Measurements from ENCODE around the gene P2RX1. TPM values are rescaled to one million over a fixed set of nuclear protein-coding genes. Genes with fewer than 3 reads are reported as not detected.

P2RX1 gene
- total and polyA plus RNA-seq, 7 donors: 0.46 to 55.9 (median 4.3) TPM

DNA sequence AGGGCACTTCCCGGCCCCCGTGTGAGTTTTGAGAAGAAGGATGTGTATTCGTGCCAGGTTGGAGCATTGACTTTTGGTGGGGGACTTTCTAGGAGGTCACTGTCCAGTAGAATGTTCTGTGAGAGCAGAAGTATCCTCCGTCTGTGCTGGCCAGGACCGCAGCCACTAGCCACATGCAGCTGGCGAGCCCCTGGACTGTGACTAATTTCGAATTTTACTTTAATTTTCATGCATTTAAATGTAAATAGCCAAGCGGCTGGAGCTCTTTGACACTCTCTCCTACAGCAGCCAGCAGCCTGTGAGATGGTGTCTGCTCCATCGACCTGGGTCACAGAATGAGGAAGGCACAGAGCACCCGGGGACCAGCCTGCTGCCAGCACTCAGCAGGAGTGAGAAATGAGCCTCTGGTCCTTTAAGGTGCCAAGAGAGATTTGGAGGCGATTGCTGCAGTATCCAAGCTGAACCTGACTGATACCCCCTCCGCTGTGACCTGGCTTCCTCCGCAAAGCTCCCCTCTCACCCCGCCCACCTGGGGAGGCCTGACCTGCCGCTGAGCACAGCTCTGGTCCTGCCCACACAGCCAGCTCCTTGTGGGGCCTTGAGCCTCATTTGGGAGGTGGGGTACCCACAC lies 40.2 kb upstream of the P2RX1 start:
- TF ChIP-seq EP300 (IDR thresholded peaks at IDR 0.05): no peak
- TF ChIP-seq, protein P1, sequence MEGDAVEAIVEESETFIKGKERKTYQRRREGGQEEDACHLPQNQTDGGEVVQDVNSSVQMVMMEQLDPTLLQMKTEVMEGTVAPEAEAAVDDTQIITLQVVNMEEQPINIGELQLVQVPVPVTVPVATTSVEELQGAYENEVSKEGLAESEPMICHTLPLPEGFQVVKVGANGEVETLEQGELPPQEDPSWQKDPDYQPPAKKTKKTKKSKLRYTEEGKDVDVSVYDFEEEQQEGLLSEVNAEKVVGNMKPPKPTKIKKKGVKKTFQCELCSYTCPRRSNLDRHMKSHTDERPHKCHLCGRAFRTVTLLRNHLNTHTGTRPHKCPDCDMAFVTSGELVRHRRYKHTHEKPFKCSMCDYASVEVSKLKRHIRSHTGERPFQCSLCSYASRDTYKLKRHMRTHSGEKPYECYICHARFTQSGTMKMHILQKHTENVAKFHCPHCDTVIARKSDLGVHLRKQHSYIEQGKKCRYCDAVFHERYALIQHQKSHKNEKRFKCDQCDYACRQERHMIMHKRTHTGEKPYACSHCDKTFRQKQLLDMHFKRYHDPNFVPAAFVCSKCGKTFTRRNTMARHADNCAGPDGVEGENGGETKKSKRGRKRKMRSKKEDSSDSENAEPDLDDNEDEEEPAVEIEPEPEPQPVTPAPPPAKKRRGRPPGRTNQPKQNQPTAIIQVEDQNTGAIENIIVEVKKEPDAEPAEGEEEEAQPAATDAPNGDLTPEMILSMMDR (IDR thresholded peaks at IDR 0.05): no peak
- no peak for TF ChIP-seq POLR2A (IDR thresholded peaks at IDR 0.05)
- TF ChIP-seq POLR2AphosphoS5 (IDR thresholded peaks at IDR 0.05): no peak
- intact Hi-C loops (cut with DNase I): no loop called here
- Histone ChIP-seq H3K4me3 (no peak overlapping the region), H3K9me3 (no peaks in the 10 kb centered on the region), H3K4me1 (peaks cover 0 to 10% (median 4%) of the 10 kb centered on the region in 4 donors), H3K27me3 (peaks cover 0 to 6% (median 3%) of the 10 kb centered on the region in 3 donors), H3K27ac (no peak overlapping the region), H3K36me3 (no peaks in the 10 kb centered on the region)
- DNase-seq: no peak
- 73 to 82% methylated on average over 15 of the region's 15 CpGs for WGBS, 2 donors

DNA sequence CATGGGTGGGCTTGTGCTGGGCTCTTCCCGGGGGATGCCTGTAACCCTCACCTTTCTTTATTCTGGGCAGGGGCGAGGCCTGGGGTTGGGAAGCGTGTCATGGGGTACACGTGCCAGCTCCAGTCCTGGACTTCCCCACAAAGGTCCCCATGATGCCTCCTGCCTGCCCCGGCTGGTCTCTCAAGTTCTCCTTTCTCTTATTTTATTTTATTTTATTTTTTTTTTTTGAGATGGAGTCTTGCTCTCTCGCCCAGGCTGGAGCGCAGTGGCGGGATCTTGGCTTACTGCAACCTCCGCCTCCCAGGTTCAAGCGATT lies 39.4 kb upstream of the P2RX1 start:
- DNase-seq: no peak
- Histone ChIP-seq H3K9me3 (no peaks in the 10 kb centered on the region), H3K27me3 (no peaks in the 10 kb centered on the region), H3K27ac (no peak overlapping the region), H3K4me3 (no peak overlapping the region), H3K4me1 (peaks cover 0 to 10% (median 4%) of the 10 kb centered on the region in 4 donors), H3K36me3 (no peaks in the 10 kb centered on the region)
- intact Hi-C loops (cut with DNase I): no loop called here
- 88% methylated on average over 10 of the region's 10 CpGs for WGBS, 2 donors
- no peak for TF ChIP-seq POLR2A (IDR thresholded peaks at IDR 0.05)
- TF ChIP-seq EP300 (IDR thresholded peaks at IDR 0.05): no peak

DNA sequence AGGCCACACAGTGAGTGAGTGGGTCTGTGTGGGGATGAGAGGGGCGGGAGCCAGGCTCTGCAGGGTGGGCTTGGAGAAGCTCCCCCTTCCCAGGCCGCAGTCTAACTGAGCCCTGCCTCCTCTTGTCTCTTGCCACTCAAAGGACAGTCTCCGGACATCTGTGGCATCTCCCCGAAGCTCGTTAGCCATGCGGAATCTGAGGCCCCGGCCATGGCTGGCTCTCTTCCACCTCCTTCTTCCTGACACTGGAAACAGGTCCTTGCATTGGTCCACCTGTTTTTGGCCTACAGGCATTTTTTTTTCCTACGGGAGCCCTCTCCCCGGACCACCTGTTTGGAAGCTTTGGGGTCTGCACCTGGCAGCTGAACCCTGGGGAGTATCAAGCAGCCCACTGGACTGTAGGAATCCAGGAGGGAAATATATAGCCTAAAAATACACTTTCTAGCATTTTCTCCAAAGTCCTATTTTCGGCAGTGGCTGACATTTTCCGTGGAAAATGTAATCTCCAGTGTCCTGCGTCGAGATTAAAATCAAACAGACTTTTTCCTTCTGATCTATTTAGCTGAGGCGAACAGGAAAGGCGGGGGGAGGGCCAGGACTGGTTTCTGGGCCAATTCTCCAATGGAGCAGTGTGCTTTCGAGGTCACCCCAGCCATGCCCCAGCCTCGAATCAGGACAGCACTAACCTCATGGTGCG lies 38.9 kb upstream of the P2RX1 start:
- H3K4me1 ChIP-seq: peaks cover 0 to 10% (median 4%) of the 10 kb centered on the region in 4 donors
- no peak overlapping the region for H3K27ac ChIP-seq
- no peaks in the 10 kb centered on the region for H3K9me3 ChIP-seq
- H3K27me3 ChIP-seq: no peaks in the 10 kb centered on the region
- no peak for TF ChIP-seq EP300 (IDR thresholded peaks at IDR 0.05)
- TF ChIP-seq POLR2A (IDR thresholded peaks at IDR 0.05): no peak
- TF ChIP-seq, protein P1 (IDR thresholded peaks at IDR 0.05): no peak
- DNase-seq: no peak
- no peak overlapping the region for H3K4me3 ChIP-seq
- H3K36me3 ChIP-seq: no peaks in the 10 kb centered on the region
- WGBS, 2 donors: 84 to 90% methylated on average over 18 of the region's 18 CpGs
- intact Hi-C loops (cut with DNase I): no loop called here

DNA sequence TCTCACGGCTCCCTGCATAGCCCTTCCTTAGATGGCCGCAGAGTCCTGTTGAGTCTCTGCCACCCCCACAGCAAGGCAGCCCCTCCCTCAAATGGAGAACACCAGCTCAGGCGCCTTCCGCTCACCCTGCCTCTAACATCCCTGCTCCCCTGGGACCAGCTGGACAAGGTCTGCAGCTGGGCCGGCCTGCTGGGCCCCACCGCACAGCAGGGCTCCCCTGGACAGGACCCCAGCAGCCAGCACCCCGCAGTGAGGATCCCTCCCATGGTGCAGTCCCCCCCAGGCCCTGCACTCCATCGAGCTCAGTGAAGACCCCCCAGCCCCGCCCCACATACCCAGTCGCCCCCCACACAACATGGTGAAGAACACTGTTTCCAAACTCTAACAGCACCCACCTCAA lies 37.8 kb upstream of the P2RX1 start:
- intact Hi-C loops (cut with DNase I): no loop called here

DNA sequence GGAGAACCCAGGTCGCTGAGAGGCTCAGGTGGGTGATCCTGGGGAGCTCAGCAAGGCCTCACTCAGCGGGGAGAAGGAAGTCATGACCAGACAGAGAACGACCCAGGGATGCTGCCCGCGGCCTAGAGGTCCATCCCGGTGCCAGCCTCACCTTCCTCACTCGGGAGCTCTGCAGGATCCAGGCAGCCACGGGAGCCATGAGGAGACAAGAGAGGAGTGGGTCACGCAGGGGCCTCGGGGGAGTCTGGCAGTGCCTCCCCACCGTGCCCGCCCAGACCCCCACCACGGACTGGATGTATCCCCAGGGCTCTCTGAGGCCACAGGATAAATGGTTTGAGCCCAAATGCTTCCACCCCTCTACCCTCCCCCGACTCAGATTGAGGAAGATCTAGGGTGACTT lies 37.3 kb upstream of the P2RX1 start:
- Histone ChIP-seq H3K27ac (no peak overlapping the region), H3K27me3 (no peaks in the 10 kb centered on the region), H3K4me3 (no peak overlapping the region), H3K4me1 (no peaks in the 10 kb centered on the region), H3K36me3 (no peaks in the 10 kb centered on the region), H3K9me3 (no peaks in the 10 kb centered on the region)
- no peak for TF ChIP-seq POLR2A (IDR thresholded peaks at IDR 0.05)
- TF ChIP-seq, protein P1 (IDR thresholded peaks at IDR 0.05): no peak
- TF ChIP-seq POLR2AphosphoS5 (IDR thresholded peaks at IDR 0.05): no peak
- no peak for TF ChIP-seq EP300 (IDR thresholded peaks at IDR 0.05)
- WGBS, 2 donors: 92 to 96% methylated on average over 14 of the region's 14 CpGs
- intact Hi-C loops (cut with DNase I): no loop called here
- DNase-seq: no peak

More for the DNA sequence above, 37.8 kb upstream of the P2RX1 start:
- no peak overlapping the region for H3K4me3 ChIP-seq
- H3K27me3 ChIP-seq: no peaks in the 10 kb centered on the region
- H3K9me3 ChIP-seq: no peaks in the 10 kb centered on the region
- TF ChIP-seq POLR2AphosphoS5 (IDR thresholded peaks at IDR 0.05): no peak
- no peak for TF ChIP-seq EP300 (IDR thresholded peaks at IDR 0.05)
- TF ChIP-seq, protein P1 (IDR thresholded peaks at IDR 0.05): no peak
- no peak for TF ChIP-seq POLR2A (IDR thresholded peaks at IDR 0.05)
- peaks cover 0 to 1% (median 0%) of the 10 kb centered on the region in 4 donors for H3K4me1 ChIP-seq
- 93 to 95% methylated on average over 10 of the region's 10 CpGs for WGBS, 2 donors
- DNase-seq: no peak
- no peaks in the 10 kb centered on the region for H3K36me3 ChIP-seq
- H3K27ac ChIP-seq: no peak overlapping the region
